Pancreas (tissue), 10 donors: ENCODE data around the gene HMGXB3. TPM values are rescaled to one million over a fixed set of nuclear protein-coding genes. Genes with fewer than 3 reads are reported as not detected.
"Not testable (repeated sequence)": the region's sequence is repeated elsewhere in the genome, so short reads cannot be mapped to it uniquely, and the experiment has no call there.

ENCODE experiments used
- ATAC-seq, 4 donors: fragments of 200-7000 bp; cut with Tn5 transposase; one replicate each; pipeline versions ENCODE4 v1.8.0 to v1.9.1; 2020; ENCODE audit warnings: mild to moderate bottlenecking in 4 of 4, moderate library complexity in 4 of 4
- DNase-seq, 6 donors: peaks; one replicate each; pipeline ENCODE4 v3.0.0-alpha.2; 2020
- FAIRE-seq: peaks from 2 replicates; lab custom pipeline; 2012; peaks lifted over from hg19 to GRCh38; lab: Jason Lieb, UNC
- H3K27ac ChIP-seq, 4 donors: fragments of 200-600 bp; sonication (generic); 1 replicate in 3 of 4; 2 replicates in 1 of 4; pipeline versions ENCODE4 v1.5.0 to v1.8.0; 2020
- H3K27me3 ChIP-seq, 4 donors: fragments of 200-600 bp; one replicate each; pipeline ENCODE4 v1.8.0; 2021
- H3K36me3 ChIP-seq, 3 donors: fragments of 200-600 bp; sonication (generic) in 1 of 3; one replicate each; pipeline versions ENCODE4 v1.5.0 to v1.8.0; 2020 to 2021
- H3K4me1 ChIP-seq, 3 donors: fragments of 200-600 bp; one replicate each; pipeline ENCODE4 v1.8.0; 2021
- H3K4me3 ChIP-seq, 4 donors: fragments of 200-600 bp; sonication (generic) in 2 of 4; one replicate each; pipeline versions ENCODE4 v1.5.0 to v1.8.0; 2020 to 2021
- H3K9me3 ChIP-seq, 4 donors: fragments of 200-600 bp; one replicate each; pipeline ENCODE4 v1.8.0; 2021
- WGBS, 2 donors: extraction: QIAGEN DNeasy Blood & Tissue Kit; methylation state at CpG; one replicate each; pipeline ENCODE4 v1.1.7; 2013; 5-methylcytosine and 5-hydroxymethylcytosine counted together
- intact Hi-C, 3 donors: fragments of 100-400 bp; cut with DNase I; formaldehyde crosslinking; loops; one replicate each; pipeline versions ENCODE4 v1.11.1 to v1.14.2; 2022
- polyA plus RNA-seq, 2 donors: library from polyadenylated mRNA; stranded (reverse); fragments of 200-250 nt; gene quantifications; one replicate each; pipeline ENCODE4 v1.2.3, GENCODE V29; 2013
- total RNA-seq, 6 donors: library from RNA; stranded (reverse); fragmentation: NEBNext Ultra II Directional in 4 of 6; extraction: Animal tissue kit (Norgen Biotek cat#: 25700) in 4 of 6; gene quantifications; one replicate each; pipeline versions ENCODE4 v1.2.1 to v1.2.4, GENCODE V29; 2021 to 2023
- TF ChIP-seq, protein P1 (sequence below), 4 donors: fragments of 200-600 bp; sonication (generic) in 3 of 4; IDR thresholded peaks; one replicate each; pipeline versions ENCODE4 v1.5.0 to v1.8.0; 2021; ENCODE audit warnings: antibody characterized with exemption in 4 of 4
- donor health status: healthy with polysubstance abuse.
- donor health status: DM: no; HTN: no; CAD: no; lungs with moderate emphysema.
- donor health status: DM: no; HTN: no; CAD: no.
- donor health status: control.
- donor health status: control.
- donor health status: Bipolar disorder and iron deficiency.
- donor health status: DM: yes; HTN: yes; CAD: no.
- donor health status: DM: no; HTN: no; CAD: no.
- donor health status: DM: no; HTN: no; CAD: no.
- donor health status: DM: yes; HTN: yes; CAD: no.

Gene HMGXB3
- total and polyA plus RNA-seq, 8 donors = 8.6 to 21.4 (median 12.8) TPM

DNA sequence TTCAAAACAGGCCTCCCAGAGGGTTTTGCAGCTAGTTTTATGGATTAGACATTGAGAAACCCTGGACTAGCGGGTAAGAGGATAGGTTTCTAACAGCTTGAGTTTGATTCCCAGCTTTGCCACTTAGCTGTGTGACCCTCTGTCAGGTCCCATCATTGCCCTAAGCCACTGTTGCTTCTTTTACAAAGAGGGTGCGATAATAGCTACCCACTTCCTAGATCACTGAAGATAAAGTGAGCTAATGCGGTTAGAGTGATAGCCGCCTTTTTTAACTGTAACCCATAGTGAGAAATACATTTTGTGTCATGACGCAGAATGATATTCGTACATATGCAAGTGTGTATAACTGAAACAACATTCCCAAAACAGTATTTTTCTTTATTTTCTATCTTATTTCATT lies 45.5 kb downstream of the HMGXB3 start:
- ATAC-seq (no peak), FAIRE-seq (no peak), DNase-seq (no peak)
- no peaks in the 10 kb centered on the region for H3K9me3 ChIP-seq
- H3K4me3 ChIP-seq = no peak overlapping the region
- no peak overlapping the region for H3K27ac ChIP-seq
- H3K4me1 ChIP-seq = no peaks in the 10 kb centered on the region
- H3K36me3 ChIP-seq = peaks cover 2 to 76% (median 23%) of the 10 kb centered on the region in 3 donors
- 95 to 97% methylated on average over 6 of the region's 6 CpGs for WGBS, 2 donors
- no peaks in the 10 kb centered on the region for H3K27me3 ChIP-seq
- TF ChIP-seq, protein P1, sequence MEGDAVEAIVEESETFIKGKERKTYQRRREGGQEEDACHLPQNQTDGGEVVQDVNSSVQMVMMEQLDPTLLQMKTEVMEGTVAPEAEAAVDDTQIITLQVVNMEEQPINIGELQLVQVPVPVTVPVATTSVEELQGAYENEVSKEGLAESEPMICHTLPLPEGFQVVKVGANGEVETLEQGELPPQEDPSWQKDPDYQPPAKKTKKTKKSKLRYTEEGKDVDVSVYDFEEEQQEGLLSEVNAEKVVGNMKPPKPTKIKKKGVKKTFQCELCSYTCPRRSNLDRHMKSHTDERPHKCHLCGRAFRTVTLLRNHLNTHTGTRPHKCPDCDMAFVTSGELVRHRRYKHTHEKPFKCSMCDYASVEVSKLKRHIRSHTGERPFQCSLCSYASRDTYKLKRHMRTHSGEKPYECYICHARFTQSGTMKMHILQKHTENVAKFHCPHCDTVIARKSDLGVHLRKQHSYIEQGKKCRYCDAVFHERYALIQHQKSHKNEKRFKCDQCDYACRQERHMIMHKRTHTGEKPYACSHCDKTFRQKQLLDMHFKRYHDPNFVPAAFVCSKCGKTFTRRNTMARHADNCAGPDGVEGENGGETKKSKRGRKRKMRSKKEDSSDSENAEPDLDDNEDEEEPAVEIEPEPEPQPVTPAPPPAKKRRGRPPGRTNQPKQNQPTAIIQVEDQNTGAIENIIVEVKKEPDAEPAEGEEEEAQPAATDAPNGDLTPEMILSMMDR (IDR thresholded peaks at IDR 0.05) = no peak
- intact Hi-C loops = no loop called here

DNA sequence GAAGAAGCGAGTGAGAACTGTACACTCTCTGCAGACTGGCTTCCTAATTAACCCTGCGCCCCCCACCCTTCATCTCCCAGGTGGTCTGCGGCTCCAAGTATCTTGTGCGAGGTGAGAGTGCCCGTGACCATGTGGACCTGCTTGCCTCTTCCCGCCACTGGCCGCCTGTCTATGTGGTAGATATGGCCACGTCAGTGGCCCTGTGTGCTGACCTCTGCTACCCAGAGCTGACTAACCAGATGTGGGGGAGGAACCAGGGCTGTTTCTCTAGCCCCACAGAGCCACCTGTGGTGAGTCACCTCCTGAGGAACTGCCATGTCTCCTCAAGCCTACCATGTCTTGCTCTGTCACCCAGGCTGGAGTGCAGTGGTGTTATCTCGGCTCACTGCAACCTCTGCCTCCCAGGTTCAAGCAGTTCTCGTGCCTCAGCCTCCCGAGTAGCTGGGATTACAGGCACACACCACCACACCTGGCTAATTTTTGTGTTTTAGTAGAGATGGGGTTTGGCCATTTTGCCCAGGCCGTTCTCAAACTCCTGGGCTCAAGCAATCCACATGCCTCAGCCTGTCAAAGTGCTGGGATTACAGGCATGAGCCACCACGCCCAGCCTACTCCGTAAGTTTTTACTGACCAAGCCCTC lies 49.8 kb downstream of the HMGXB3 start:
- H3K27me3 ChIP-seq, H3K9me3 ChIP-seq, H3K27ac ChIP-seq, DNase-seq, FAIRE-seq, intact Hi-C loops, H3K4me3 ChIP-seq, H3K4me1 ChIP-seq: not testable (repeated sequence)
- peaks cover 2 to 75% (median 19%) of the 10 kb centered on the region in 3 donors for H3K36me3 ChIP-seq
- ATAC-seq = peak in 1 of 4 donors; percentile 8
- 93 to 96% methylated on average over 14 of the region's 14 CpGs for WGBS, 2 donors

DNA sequence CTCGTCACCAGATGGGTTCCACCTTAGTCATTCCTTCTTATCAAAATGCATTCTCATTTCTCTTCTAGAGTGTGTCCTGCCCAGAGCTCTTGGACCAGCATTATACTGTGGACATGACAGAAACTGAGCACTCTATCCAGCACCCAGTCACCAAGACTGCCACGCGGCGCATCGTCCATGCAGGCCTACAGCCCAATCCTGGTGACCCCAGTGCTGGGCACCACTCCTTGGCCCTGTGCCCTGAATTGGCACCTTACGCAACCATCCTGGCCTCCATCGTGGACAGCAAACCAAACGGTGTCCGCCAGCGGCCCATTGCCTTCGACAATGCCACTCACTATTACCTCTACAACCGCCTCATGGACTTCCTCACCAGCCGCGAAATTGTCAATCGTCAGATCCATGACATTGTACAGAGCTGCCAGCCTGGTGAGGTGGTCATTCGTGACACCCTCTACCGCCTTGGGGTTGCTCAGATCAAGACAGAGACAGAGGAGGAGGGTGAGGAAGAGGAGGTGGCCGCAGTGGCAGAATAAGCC lies 51.2 kb downstream of the HMGXB3 start:
- intact Hi-C loops = no loop called here
- no peaks in the 10 kb centered on the region for H3K27me3 ChIP-seq
- H3K36me3 ChIP-seq = peaks cover 2 to 63% (median 19%) of the 10 kb centered on the region in 3 donors
- TF ChIP-seq, protein P1 (IDR thresholded peaks at IDR 0.05) = no peak
- H3K27ac ChIP-seq = no peak overlapping the region
- H3K4me3 ChIP-seq = no peak overlapping the region
- no peaks in the 10 kb centered on the region for H3K4me1 ChIP-seq
- ATAC-seq = no peak
- DNase-seq = no peak
- no peak for FAIRE-seq
- H3K9me3 ChIP-seq = no peaks in the 10 kb centered on the region
- 87 to 93% methylated on average over 18 of the region's 18 CpGs for WGBS, 2 donors

DNA sequence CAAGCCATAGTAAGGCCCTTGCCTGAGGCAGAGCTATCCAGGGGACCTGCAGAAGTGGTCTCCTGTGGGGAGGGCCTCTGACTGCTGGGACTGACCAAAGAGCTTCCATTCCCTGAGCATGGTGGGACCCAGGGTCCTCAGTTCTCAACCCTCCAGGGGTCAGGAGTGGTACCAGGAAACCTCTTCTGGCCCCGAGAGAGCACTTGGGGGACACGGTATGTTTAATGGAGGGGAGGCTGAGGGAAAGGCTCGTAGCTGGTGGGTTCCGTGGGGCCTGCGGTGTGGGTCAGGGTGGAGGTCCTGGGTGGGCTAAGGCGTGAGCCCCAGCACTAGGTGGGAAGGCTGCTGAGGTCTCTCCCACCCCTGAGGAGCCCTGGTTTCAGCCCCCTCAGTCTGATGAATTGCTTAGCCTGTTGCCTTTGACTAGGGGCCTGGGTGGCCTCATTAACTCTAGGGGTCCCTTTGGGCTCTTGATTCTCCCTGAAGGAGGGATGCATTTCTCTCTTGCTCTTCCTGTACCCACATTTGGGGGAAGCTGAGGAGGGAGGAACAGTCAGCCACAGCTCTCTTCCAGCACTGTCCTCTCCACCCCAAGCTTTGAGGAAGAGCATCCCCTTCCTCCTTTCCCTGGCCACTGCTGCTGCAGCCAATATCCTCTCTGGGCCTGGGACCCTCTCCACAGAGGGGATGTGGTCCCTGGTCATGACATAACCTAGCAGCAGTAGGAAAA lies 51.9 kb downstream of the HMGXB3 start:
- H3K27ac ChIP-seq = no peak overlapping the region
- intact Hi-C loops = no loop called here
- FAIRE-seq (no peak), DNase-seq (peak in 1 of 6 donors; percentile 37), ATAC-seq (peak in 1 of 4 donors; percentile 7)
- no peak overlapping the region for H3K4me3 ChIP-seq
- H3K27me3 ChIP-seq = no peaks in the 10 kb centered on the region
- TF ChIP-seq, protein P1 (IDR thresholded peaks at IDR 0.05) = no peak
- 60 to 100% methylated on average over 6 of the region's 6 CpGs for WGBS, 2 donors
- H3K4me1 ChIP-seq = no peaks in the 10 kb centered on the region
- peaks cover 0 to 60% (median 19%) of the 10 kb centered on the region in 3 donors for H3K36me3 ChIP-seq
- no peaks in the 10 kb centered on the region for H3K9me3 ChIP-seq

DNA sequence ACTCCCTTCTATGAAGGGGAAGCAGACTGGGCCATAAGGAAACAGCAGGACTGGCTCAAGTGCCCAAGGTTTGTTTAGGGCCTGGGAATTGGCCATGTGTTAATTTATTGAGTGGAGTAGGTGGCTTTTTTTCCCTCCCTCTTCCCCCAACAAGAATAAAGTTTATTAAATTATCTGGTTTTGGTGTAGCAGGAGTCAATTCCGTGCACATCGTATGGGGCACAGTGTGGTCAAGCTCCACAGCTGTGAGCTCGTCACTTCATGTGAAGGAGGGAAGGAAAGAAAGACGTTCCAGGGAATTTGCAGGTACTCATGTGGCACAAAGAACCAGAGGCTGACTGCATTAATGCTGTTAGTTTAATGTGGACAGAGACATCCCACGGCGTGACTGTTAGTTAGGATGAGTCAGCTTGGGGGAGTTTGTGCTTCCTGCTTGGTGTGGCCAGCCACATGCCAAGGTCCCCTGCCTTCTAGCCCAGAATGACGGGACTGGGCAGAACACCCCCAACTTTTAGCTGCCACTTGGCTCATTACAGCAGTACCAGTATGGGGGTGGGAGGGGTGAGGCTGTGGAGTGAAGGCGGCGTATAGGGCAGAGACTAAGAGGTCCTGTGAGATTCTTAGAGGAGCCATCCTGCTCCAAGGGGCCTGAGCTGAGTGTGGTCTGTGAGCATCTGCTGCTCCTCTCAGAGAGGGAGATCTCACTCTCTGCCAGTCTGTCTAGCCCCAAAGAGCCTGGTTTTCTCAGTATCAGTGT lies 52.6 kb downstream of the HMGXB3 start:
- no peaks in the 10 kb centered on the region for H3K9me3 ChIP-seq
- H3K27ac ChIP-seq = no peak overlapping the region
- peaks cover 0 to 52% (median 16%) of the 10 kb centered on the region in 3 donors for H3K36me3 ChIP-seq
- H3K4me1 ChIP-seq = no peaks in the 10 kb centered on the region
- intact Hi-C loops = no loop called here
- TF ChIP-seq, protein P1 (IDR thresholded peaks at IDR 0.05) = no peak
- ATAC-seq (peak in 1 of 4 donors; percentile 14), FAIRE-seq (no peak), DNase-seq (no peak)
- H3K27me3 ChIP-seq = no peaks in the 10 kb centered on the region
- no peak overlapping the region for H3K4me3 ChIP-seq
- 78 to 80% methylated on average over 9 of the region's 9 CpGs for WGBS, 2 donors
